Trophoblast cell (in vitro differentiated cells and primary cell): Measurements from ENCODE around the gene MUTYH.
"Not testable (repeated sequence)": the region's sequence is repeated elsewhere in the genome, so short reads cannot be mapped to it uniquely, and the experiment has no call there.

Experiments used
- DNase-seq, 2 donors: peaks; one replicate each; pipeline ENCODE4 v3.0.0-alpha.2; 2016
- H2AFZ ChIP-seq: 2 replicates; pipeline ENCODE4 v1.6.1; 2013; ENCODE audit warnings: low read length, moderate library complexity, mild to moderate bottlenecking; ENCODE audit not compliant: insufficient read depth, poor library complexity
- H2AK5ac ChIP-seq: 2 replicates; pipeline ENCODE4 v1.6.1; 2013; ENCODE audit warnings: mild to moderate bottlenecking, low read length
- H2BK120ac ChIP-seq: 2 replicates; pipeline ENCODE4 v1.6.1; 2013; ENCODE audit warnings: low read length, mild to moderate bottlenecking, moderate library complexity; ENCODE audit not compliant: insufficient read depth, poor library complexity
- H2BK12ac ChIP-seq: 2 replicates; pipeline ENCODE4 v1.6.1; 2013; ENCODE audit warnings: mild to moderate bottlenecking, low read length, moderate library complexity
- H2BK5ac ChIP-seq: 2 replicates; pipeline ENCODE4 v1.6.1; 2013; ENCODE audit warnings: low read length, low read depth, moderate library complexity, mild to moderate bottlenecking; ENCODE audit not compliant: poor library complexity
- H3K14ac ChIP-seq: 2 replicates; pipeline ENCODE4 v1.6.1; 2013; ENCODE audit warnings: mild to moderate bottlenecking, low read length
- H3K18ac ChIP-seq: 2 replicates; pipeline ENCODE4 v1.6.1; 2013; ENCODE audit warnings: mild to moderate bottlenecking, low read length
- H3K23ac ChIP-seq: 2 replicates; pipeline ENCODE4 v1.6.1; 2013; ENCODE audit warnings: low read length
- H3K27ac ChIP-seq: 2 replicates; pipeline ENCODE4 v1.5.1; 2013; ENCODE audit warnings: low read depth, mild to moderate bottlenecking, inconsistent platforms, low read length, moderate library complexity
- H3K27me3 ChIP-seq: 2 replicates; pipeline ENCODE4 v1.6.1; 2013; ENCODE audit warnings: inconsistent platforms, mild to moderate bottlenecking, low read length, moderate library complexity; ENCODE audit not compliant: insufficient read depth
- H3K36me3 ChIP-seq, 2 experiments: 1 replicate in 1 of 2; 2 replicates in 1 of 2; pipeline ENCODE4 v1.6.1; 2013; ENCODE audit warnings: low read length in 2 of 2, mild to moderate bottlenecking in 2 of 2, moderate library complexity in 1 of 2; ENCODE audit not compliant: insufficient read depth in 2 of 2, control insufficient read depth in 1 of 2
- H3K4ac ChIP-seq: 2 replicates; pipeline ENCODE4 v1.6.1; 2013; ENCODE audit warnings: low read depth, mild to moderate bottlenecking, low read length, moderate library complexity
- H3K4me1 ChIP-seq, 2 experiments: 1 replicate in 1 of 2; 2 replicates in 1 of 2; pipeline ENCODE4 v1.6.1; 2013; ENCODE audit warnings: low read length in 2 of 2, mild to moderate bottlenecking in 2 of 2, moderate library complexity in 1 of 2; ENCODE audit not compliant: insufficient read depth in 2 of 2, control insufficient read depth in 1 of 2
- H3K4me2 ChIP-seq: 2 replicates; pipeline ENCODE4 v1.6.1; 2013; ENCODE audit warnings: inconsistent platforms, mild to moderate bottlenecking, low read length, moderate library complexity
- H3K4me3 ChIP-seq: 2 replicates; pipeline ENCODE4 v1.5.1; 2013; ENCODE audit warnings: mild to moderate bottlenecking, low read depth, low read length, inconsistent platforms
- H3K79me1 ChIP-seq: one replicate; pipeline ENCODE4 v1.6.1; 2013; ENCODE audit warnings: low read length
- H3K79me2 ChIP-seq: 2 replicates; pipeline ENCODE4 v1.6.1; 2013; ENCODE audit warnings: low read length, mild to moderate bottlenecking; ENCODE audit not compliant: control insufficient read depth, insufficient read depth, poor library complexity
- H3K9ac ChIP-seq: 2 replicates; pipeline ENCODE4 v1.6.1; 2013; ENCODE audit warnings: mild to moderate bottlenecking, low read length
- H3K9me3 ChIP-seq: 2 replicates; pipeline ENCODE4 v1.6.1; 2013; ENCODE audit warnings: low read depth, mild to moderate bottlenecking, control low read depth, inconsistent platforms, low read length; ENCODE audit not compliant: insufficient read depth
- H4K12ac ChIP-seq: 2 replicates; pipeline ENCODE4 v1.6.1; 2013; ENCODE audit warnings: low read depth, mild to moderate bottlenecking, low read length, moderate library complexity
- H4K8ac ChIP-seq: 2 replicates; pipeline ENCODE4 v1.6.1; 2013; ENCODE audit warnings: low read depth, mild to moderate bottlenecking, low read length, moderate library complexity
- H4K91ac ChIP-seq: one replicate; pipeline ENCODE4 v1.6.1; 2013; ENCODE audit warnings: low read depth, mild to moderate bottlenecking, low read length, moderate library complexity
- WGBS: extraction: QIAGEN DNeasy Blood & Tissue Kit; methylation state at CpG from one replicate; pipeline ENCODE4 v1.1.7; 2013; ENCODE audit warnings: missing lambda C conversion rate; ENCODE audit not compliant: insufficient read length, insufficient coverage; ENCODE audit errors: extremely low coverage; 5-methylcytosine and 5-hydroxymethylcytosine counted together

Gene MUTYH

DNA sequence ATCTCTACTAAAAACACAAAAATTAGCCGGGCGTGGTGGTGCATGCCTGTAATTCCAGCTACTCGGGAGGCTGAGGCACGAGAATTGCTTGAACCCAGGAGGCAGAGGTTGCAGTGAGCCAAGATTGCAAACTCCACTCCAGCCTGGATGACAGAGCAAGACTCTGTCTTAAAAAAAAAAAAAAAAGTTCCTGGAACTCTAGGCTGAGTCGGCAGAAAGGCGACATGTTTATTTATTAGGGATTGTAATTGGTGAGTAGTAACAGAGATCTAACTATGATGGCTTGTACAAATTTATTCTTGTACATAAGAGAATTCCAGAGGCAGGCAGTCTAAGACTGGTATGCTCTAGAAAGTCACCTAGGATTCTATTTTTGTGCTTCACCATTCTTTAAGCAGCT is 49.2 kb downstream of the MUTYH start:
- not testable (repeated sequence) for H4K8ac ChIP-seq, H3K79me1 ChIP-seq, H3K27ac ChIP-seq, H3K14ac ChIP-seq, H4K91ac ChIP-seq, H3K4me2 ChIP-seq, H3K4ac ChIP-seq, H3K9me3 ChIP-seq, H3K18ac ChIP-seq, H3K36me3 ChIP-seq, H3K23ac ChIP-seq, H3K4me1 ChIP-seq, H3K9ac ChIP-seq, H4K12ac ChIP-seq, H3K4me3 ChIP-seq, DNase-seq, H2BK5ac ChIP-seq, H2AFZ ChIP-seq, H2BK12ac ChIP-seq, H2BK120ac ChIP-seq, H3K27me3 ChIP-seq, H3K79me2 ChIP-seq, H2AK5ac ChIP-seq
- WGBS = no CpG with 5 or more reads among the region's 6 CpGs

DNA sequence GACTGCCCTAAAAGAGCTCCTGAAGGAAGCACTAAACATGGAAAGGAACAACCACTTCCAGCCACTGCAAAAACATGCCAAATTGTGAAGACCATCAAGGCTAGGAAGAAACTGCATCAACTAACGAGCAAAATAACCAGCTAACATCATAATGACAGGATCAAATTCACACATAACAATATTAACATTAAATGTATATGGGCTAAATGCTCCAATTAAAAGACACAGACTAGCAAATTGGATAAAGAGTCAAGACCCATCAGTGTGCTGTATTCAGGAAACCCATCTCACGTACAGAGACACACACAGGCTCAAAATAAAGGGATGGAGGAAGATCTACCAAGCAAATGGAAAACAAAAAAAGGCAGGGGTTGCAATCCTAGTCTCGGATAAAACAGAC is 53.7 kb downstream of the MUTYH start:
- not testable (repeated sequence) for H4K8ac ChIP-seq, H3K4me2 ChIP-seq, H4K91ac ChIP-seq, H2BK120ac ChIP-seq, H2BK12ac ChIP-seq, H3K14ac ChIP-seq, H3K79me1 ChIP-seq, H3K4me1 ChIP-seq, H3K4me3 ChIP-seq, H3K9me3 ChIP-seq, H3K36me3 ChIP-seq, H3K9ac ChIP-seq, H3K23ac ChIP-seq, H3K79me2 ChIP-seq, H3K18ac ChIP-seq, H3K27me3 ChIP-seq, H2AFZ ChIP-seq, H3K27ac ChIP-seq, H2AK5ac ChIP-seq, H4K12ac ChIP-seq, H3K4ac ChIP-seq, DNase-seq, H2BK5ac ChIP-seq
- WGBS = no CpG with 5 or more reads among the region's 3 CpGs

DNA sequence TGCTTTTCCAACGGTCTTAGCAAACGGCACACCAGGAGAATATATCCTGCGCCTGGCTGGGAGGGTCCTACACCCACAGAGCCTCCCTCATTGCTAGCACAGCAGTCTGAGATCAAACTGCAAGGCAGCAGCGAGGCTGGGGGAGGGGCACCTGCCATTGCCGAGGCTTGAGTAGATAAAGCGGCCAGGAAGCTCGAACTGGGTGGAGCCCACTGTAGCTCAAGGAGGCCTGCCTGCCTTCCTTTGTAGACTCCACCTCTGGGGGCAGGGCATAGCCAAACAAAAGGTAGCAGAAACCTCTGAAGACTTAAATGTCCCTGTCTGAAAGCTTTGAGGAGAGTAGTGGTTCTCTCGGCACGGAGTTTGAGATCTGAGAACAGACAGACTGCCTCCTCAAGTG is 55.4 kb downstream of the MUTYH start:
- not testable (repeated sequence) for H2AK5ac ChIP-seq

DNA sequence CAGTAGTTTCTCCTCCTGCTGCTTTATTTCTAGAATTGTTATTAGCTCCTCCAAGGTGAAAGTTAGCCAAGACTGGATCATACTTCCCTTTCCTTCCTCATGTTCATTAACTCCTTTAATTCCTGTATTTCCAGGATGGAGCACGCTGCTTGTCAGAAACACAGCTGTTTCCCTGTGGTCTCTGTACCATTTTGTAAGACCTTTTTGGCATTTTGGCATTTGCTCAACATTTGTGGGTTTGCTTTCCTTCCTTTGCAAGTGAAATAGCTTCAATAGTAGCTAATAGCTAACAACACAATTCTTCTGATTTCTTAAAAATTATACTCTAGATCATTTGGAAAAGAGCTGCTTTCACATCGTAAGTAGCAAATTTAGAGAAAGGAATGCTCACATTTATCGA is 57.9 kb downstream of the MUTYH start:
- no peak overlapping the region for H4K91ac ChIP-seq
- H3K79me2 ChIP-seq = no peaks in the 10 kb centered on the region
- no peak overlapping the region for H3K18ac ChIP-seq
- no peak overlapping the region for H2BK120ac ChIP-seq
- H2AFZ ChIP-seq = no peak overlapping the region
- no peak overlapping the region for H3K4ac ChIP-seq
- no peak overlapping the region for H3K27ac ChIP-seq
- no peaks in the 10 kb centered on the region for H3K79me1 ChIP-seq
- H3K23ac ChIP-seq = no peak overlapping the region
- no peak for DNase-seq
- no peak overlapping the region for H2BK12ac ChIP-seq
- H2BK5ac ChIP-seq = no peak overlapping the region
- no peak overlapping the region for H4K8ac ChIP-seq
- H4K12ac ChIP-seq = no peak overlapping the region
- no peak overlapping the region for H3K4me3 ChIP-seq
- H3K9me3 ChIP-seq = peaks cover 4% of the 10 kb centered on the region
- H3K4me1 ChIP-seq = no peaks in the 10 kb centered on the region
- WGBS = no CpG with 5 or more reads among the region's 3 CpGs
- H2AK5ac ChIP-seq = no peak overlapping the region
- no peak overlapping the region for H3K14ac ChIP-seq
- no peaks in the 10 kb centered on the region for H3K27me3 ChIP-seq
- H3K9ac ChIP-seq = no peak overlapping the region
- no peaks in the 10 kb centered on the region for H3K36me3 ChIP-seq
- no peak overlapping the region for H3K4me2 ChIP-seq

More for the DNA sequence above, 55.4 kb downstream of the MUTYH start:
- not testable (repeated sequence) for H3K4ac ChIP-seq, H3K27me3 ChIP-seq, H3K79me1 ChIP-seq, H2BK5ac ChIP-seq, DNase-seq, H3K36me3 ChIP-seq, H4K8ac ChIP-seq, H2BK12ac ChIP-seq, H3K27ac ChIP-seq, H3K4me3 ChIP-seq, H3K4me1 ChIP-seq, H3K14ac ChIP-seq, H3K9ac ChIP-seq, H3K23ac ChIP-seq, H3K9me3 ChIP-seq, H3K4me2 ChIP-seq, H3K79me2 ChIP-seq, H2AFZ ChIP-seq, H2BK120ac ChIP-seq, H4K12ac ChIP-seq, H4K91ac ChIP-seq, H3K18ac ChIP-seq
- no CpG with 5 or more reads among the region's 9 CpGs for WGBS
